Mesendoderm (in vitro differentiated cells): ENCODE results near the gene ATP8A2.

ENCODE experiments used
- DNase-seq: peaks from one replicate; pipeline ENCODE4 v3.0.0; 2013
- H2AK5ac ChIP-seq: 2 replicates; pipeline ENCODE4 v1.6.1; 2013; ENCODE audit warnings: low read length, inconsistent platforms
- H2BK120ac ChIP-seq: 2 replicates; pipeline ENCODE4 v1.6.1; 2013; ENCODE audit warnings: low read depth, mild to moderate bottlenecking, low read length, moderate library complexity, mixed read lengths
- H2BK15ac ChIP-seq: replicated peaks from 2 replicates; pipeline ENCODE4 v1.6.1; 2013; ENCODE audit warnings: low read depth, mild to moderate bottlenecking, moderate library complexity
- H2BK5ac ChIP-seq: 2 replicates; pipeline ENCODE4 v1.6.1; 2013; ENCODE audit warnings: low read length, inconsistent platforms
- H3K18ac ChIP-seq: 2 replicates; pipeline ENCODE4 v1.6.1; 2013; ENCODE audit warnings: mild to moderate bottlenecking, low read length, mixed read lengths
- H3K23ac ChIP-seq: one replicate; pipeline ENCODE4 v1.6.1; 2013; ENCODE audit warnings: low read length
- H3K27ac ChIP-seq: 2 replicates; pipeline ENCODE4 v1.5.1; 2013; ENCODE audit warnings: low read depth, mild to moderate bottlenecking, inconsistent platforms, low read length, moderate library complexity
- H3K27me3 ChIP-seq: 2 replicates; pipeline ENCODE4 v1.6.1; 2013; ENCODE audit warnings: low read length, control low read depth, mild to moderate bottlenecking, inconsistent platforms; ENCODE audit not compliant: insufficient read depth, poor library complexity
- H3K36me3 ChIP-seq: 2 replicates; pipeline ENCODE4 v1.6.1; 2013; ENCODE audit warnings: low read length, inconsistent platforms; ENCODE audit not compliant: control insufficient read depth, insufficient read depth
- H3K4ac ChIP-seq: one replicate; pipeline ENCODE4 v1.6.1; 2013; ENCODE audit warnings: low read depth, mild to moderate bottlenecking, low read length, moderate library complexity
- H3K4me1 ChIP-seq: 2 replicates; pipeline ENCODE4 v1.6.1; 2013; ENCODE audit warnings: low read depth, low read length, inconsistent platforms; ENCODE audit not compliant: control insufficient read depth
- H3K4me2 ChIP-seq: 2 replicates; pipeline ENCODE4 v1.6.1; 2013; ENCODE audit warnings: low read length
- H3K4me3 ChIP-seq: 2 replicates; pipeline ENCODE4 v1.5.1; 2013; ENCODE audit warnings: mild to moderate bottlenecking, low read length
- H3K56ac ChIP-seq: one replicate; pipeline ENCODE4 v1.6.1; 2013; ENCODE audit warnings: low read length
- H3K79me1 ChIP-seq: 2 replicates; pipeline ENCODE4 v1.6.1; 2013; ENCODE audit warnings: low read length, inconsistent platforms
- H3K79me2 ChIP-seq: 2 replicates; pipeline ENCODE4 v1.6.1; 2013; ENCODE audit warnings: mild to moderate bottlenecking, low read length; ENCODE audit not compliant: control insufficient read depth, insufficient read depth
- H3K9ac ChIP-seq: 2 replicates; pipeline ENCODE4 v1.6.1; 2013; ENCODE audit warnings: low read length, inconsistent platforms
- H4K5ac ChIP-seq: one replicate; pipeline ENCODE4 v1.6.1; 2013; ENCODE audit warnings: low read length
- H4K8ac ChIP-seq: one replicate; pipeline ENCODE4 v1.6.1; 2013; ENCODE audit warnings: low read depth, mild to moderate bottlenecking, control low read depth, low read length, moderate library complexity
- WGBS: extraction: QIAGEN DNeasy Blood & Tissue Kit; methylation state at CpG from one replicate; pipeline ENCODE4 v1.1.7; 2013; ENCODE audit warnings: low lambda C conversion rate, missing lambda C conversion rate; ENCODE audit not compliant: insufficient coverage; ENCODE audit errors: extremely low coverage; 5-methylcytosine and 5-hydroxymethylcytosine counted together

Gene ATP8A2

DNA sequence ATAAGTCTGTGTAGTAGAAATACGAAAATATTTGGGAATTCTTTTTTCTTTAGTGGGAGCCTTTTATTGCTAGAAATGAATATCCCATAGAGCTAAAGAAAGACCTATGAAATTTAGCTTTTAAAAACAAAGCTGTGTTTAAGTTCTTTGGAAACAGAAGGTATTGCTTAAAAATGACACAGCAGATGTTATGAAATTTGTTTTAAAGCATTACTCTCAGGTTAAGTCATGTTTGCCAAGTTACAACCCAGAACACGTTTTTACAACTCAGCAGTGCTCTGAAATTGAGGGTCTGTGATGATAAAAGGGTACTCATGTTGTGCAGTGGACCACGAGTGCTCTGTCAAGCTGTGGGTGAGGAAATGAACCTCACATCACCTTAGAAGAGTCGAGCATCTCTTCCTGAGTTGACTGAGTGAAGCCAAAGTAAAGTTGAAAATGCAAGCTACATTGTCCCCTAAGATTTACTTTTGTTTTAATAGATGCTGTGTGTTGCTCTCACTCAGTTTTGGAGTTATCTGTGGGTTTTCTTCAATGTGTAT is 519.0 kb downstream of the ATP8A2 start:
- H3K4me3 ChIP-seq: no peak overlapping the region
- no peak overlapping the region for H3K4me2 ChIP-seq
- no peak overlapping the region for H2BK5ac ChIP-seq
- no peak overlapping the region for H3K9ac ChIP-seq
- H3K4me1 ChIP-seq: no peaks in the 10 kb centered on the region
- H4K5ac ChIP-seq: no peak overlapping the region
- DNase-seq: no peak
- H3K23ac ChIP-seq: no peak overlapping the region
- H3K18ac ChIP-seq: no peak overlapping the region
- H3K56ac ChIP-seq: no peak overlapping the region
- H3K79me1 ChIP-seq: no peaks in the 10 kb centered on the region
- H2AK5ac ChIP-seq: no peak overlapping the region
- WGBS: no CpG with 5 or more reads among the region's 4 CpGs
- H3K27ac ChIP-seq: no peak overlapping the region
- no peaks in the 10 kb centered on the region for H3K27me3 ChIP-seq
- no peak overlapping the region for H2BK120ac ChIP-seq
- H2BK15ac ChIP-seq: no peak overlapping the region
- H3K4ac ChIP-seq: no peak overlapping the region
- no peaks in the 10 kb centered on the region for H3K36me3 ChIP-seq
- no peaks in the 10 kb centered on the region for H3K79me2 ChIP-seq
- H4K8ac ChIP-seq: no peak overlapping the region

- H3K23ac ChIP-seq: no peak overlapping the region
- H3K4me1 ChIP-seq: no peaks in the 10 kb centered on the region
- H2BK5ac ChIP-seq: no peak overlapping the region
- no peak overlapping the region for H3K4ac ChIP-seq
- WGBS: no CpG with 5 or more reads among the region's 7 CpGs
- no peak overlapping the region for H3K27ac ChIP-seq
- H3K36me3 ChIP-seq: no peaks in the 10 kb centered on the region
- no peak overlapping the region for H2BK15ac ChIP-seq
- H3K9ac ChIP-seq: no peak overlapping the region
- H3K27me3 ChIP-seq: no peaks in the 10 kb centered on the region
- H3K4me3 ChIP-seq: no peak overlapping the region
- H3K79me2 ChIP-seq: no peaks in the 10 kb centered on the region
- no peak overlapping the region for H2AK5ac ChIP-seq
- no peak overlapping the region for H3K4me2 ChIP-seq
- H2BK120ac ChIP-seq: no peak overlapping the region
- H3K18ac ChIP-seq: no peak overlapping the region
- no peak overlapping the region for H4K5ac ChIP-seq
- no peak overlapping the region for H4K8ac ChIP-seq
- no peaks in the 10 kb centered on the region for H3K79me1 ChIP-seq
- no peak overlapping the region for H3K56ac ChIP-seq
- DNase-seq: no peak
These were observed 527.2 kb downstream of the ATP8A2 start for GRCh38 chr13:25898991-25899390.

GRCh38 chr13:25899464-25899863 is 527.7 kb downstream of the ATP8A2 start:
- Histone ChIP-seq H3K36me3 (no peaks in the 10 kb centered on the region), H2BK15ac (no peak overlapping the region), H3K23ac (no peak overlapping the region), H2BK120ac (no peak overlapping the region), H3K79me1 (no peaks in the 10 kb centered on the region), H3K4me2 (no peak overlapping the region), H4K8ac (no peak overlapping the region), H3K9ac (no peak overlapping the region), H3K79me2 (no peaks in the 10 kb centered on the region), H4K5ac (no peak overlapping the region), H3K4me1 (no peaks in the 10 kb centered on the region), H2BK5ac (no peak overlapping the region), H3K56ac (no peak overlapping the region), H3K27me3 (no peaks in the 10 kb centered on the region), H3K4me3 (no peak overlapping the region), H3K27ac (no peak overlapping the region), H2AK5ac (no peak overlapping the region), H3K4ac (no peak overlapping the region), H3K18ac (no peak overlapping the region)
- no CpG with 5 or more reads among the region's 6 CpGs for WGBS
- no peak for DNase-seq

DNA sequence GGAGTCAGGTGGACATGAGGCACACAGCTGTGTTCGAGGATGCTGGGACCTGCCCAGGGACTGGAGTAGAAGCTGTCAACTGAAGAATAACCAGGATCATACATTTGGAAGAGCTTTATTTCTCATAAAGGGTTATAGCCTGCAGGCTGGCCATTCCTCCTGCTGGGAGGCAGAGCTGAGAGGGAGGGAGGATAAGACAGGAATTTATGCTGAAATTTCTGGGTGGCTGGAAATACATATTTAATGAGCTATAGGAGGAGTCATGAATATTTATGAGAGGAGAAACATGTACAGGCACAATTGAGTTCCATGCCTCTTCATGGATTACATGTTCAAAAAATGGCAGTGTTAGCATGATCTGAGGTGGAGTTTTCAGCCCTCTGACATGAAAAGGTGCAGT is 528.2 kb downstream of the ATP8A2 start:
- H3K18ac ChIP-seq: no peak overlapping the region
- H3K4me2 ChIP-seq: no peak overlapping the region
- no peak overlapping the region for H3K56ac ChIP-seq
- H4K5ac ChIP-seq: no peak overlapping the region
- no peaks in the 10 kb centered on the region for H3K27me3 ChIP-seq
- no peak overlapping the region for H3K4me3 ChIP-seq
- H3K4ac ChIP-seq: no peak overlapping the region
- no peak overlapping the region for H2AK5ac ChIP-seq
- no CpG with 5 or more reads among the region's 1 CpG for WGBS
- H3K4me1 ChIP-seq: no peaks in the 10 kb centered on the region
- H4K8ac ChIP-seq: no peak overlapping the region
- no peak overlapping the region for H2BK5ac ChIP-seq
- H3K79me1 ChIP-seq: no peaks in the 10 kb centered on the region
- H3K27ac ChIP-seq: no peak overlapping the region
- H2BK120ac ChIP-seq: no peak overlapping the region
- no peaks in the 10 kb centered on the region for H3K79me2 ChIP-seq
- no peak overlapping the region for H2BK15ac ChIP-seq
- H3K36me3 ChIP-seq: no peaks in the 10 kb centered on the region
- H3K23ac ChIP-seq: no peak overlapping the region
- no peak for DNase-seq
- H3K9ac ChIP-seq: no peak overlapping the region

- H4K8ac ChIP-seq: no peak overlapping the region
- no peak overlapping the region for H2AK5ac ChIP-seq
- H3K27me3 ChIP-seq: no peaks in the 10 kb centered on the region
- no peaks in the 10 kb centered on the region for H3K4me1 ChIP-seq
- no peak overlapping the region for H2BK5ac ChIP-seq
- peak; percentile 48 for DNase-seq
- no peak overlapping the region for H3K56ac ChIP-seq
- H4K5ac ChIP-seq: no peak overlapping the region
- H3K4me3 ChIP-seq: no peak overlapping the region
- H3K9ac ChIP-seq: no peak overlapping the region
- no peak overlapping the region for H3K4ac ChIP-seq
- H2BK15ac ChIP-seq: no peak overlapping the region
- H3K23ac ChIP-seq: no peak overlapping the region
- WGBS: no CpG with 5 or more reads among the region's 10 CpGs
- no peak overlapping the region for H2BK120ac ChIP-seq
- no peaks in the 10 kb centered on the region for H3K79me1 ChIP-seq
- H3K18ac ChIP-seq: no peak overlapping the region
- H3K79me2 ChIP-seq: no peaks in the 10 kb centered on the region
- H3K27ac ChIP-seq: no peak overlapping the region
- H3K4me2 ChIP-seq: no peak overlapping the region
- no peaks in the 10 kb centered on the region for H3K36me3 ChIP-seq
These were observed 529.9 kb downstream of the ATP8A2 start for GRCh38 chr13:25901460-25902376.
